ENCODE measurements around the gene TNFRSF21.

TNFRSF21 gene

DNA sequence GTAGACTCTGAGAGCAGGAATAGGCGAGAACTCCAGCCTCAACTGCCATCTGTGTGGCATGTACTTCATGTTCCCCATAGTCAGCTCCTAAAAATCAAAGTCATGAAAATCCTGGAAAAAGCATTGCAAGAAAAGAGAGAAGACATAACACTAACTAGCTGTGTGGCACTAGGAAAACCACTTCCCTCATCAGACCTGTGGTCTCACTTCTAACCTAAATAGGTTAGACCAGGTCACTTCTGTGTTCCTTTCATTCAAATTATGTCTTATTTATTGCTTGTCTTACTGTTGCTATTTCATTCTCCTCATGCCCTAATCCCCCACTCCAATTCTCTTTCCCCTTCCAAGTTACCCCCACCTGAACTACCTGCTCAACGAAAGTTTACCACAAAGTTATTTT, 70.2 kb downstream of the TNFRSF21 start:
- H3K27me3 ChIP-seq (ENCODE audit: control insufficient read depth in 1 of 2, insufficient read depth in 1 of 2, low read length in 2 of 2): no peaks in the 10 kb centered on the region
- no peak overlapping the region for H2AFZ ChIP-seq (ENCODE audit: low read depth, low read length)

DNA sequence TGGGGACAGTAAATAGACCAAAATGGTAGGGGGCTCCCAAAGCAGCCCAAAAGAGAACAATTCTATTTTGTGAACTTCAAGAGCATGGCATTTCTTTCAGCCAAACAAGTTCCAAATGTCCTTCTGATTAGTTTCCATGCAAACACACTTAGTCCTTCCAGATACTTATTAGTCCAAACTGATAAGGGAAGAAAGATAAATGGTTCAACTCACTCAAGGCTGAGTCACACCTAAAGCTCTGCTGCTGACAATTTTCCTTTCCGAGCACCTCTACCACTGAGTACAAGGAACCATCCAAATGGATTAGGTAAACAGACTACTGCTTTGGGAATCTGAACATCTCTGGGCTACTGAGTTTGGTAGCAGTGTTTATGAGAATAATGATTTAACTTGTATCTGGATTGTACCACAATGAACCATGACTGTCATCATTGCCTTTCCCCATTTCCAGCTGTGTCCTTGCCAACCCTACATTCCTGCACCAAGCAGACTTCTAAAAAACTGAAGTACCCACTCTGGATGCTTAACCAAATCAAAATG, 71.2 kb downstream of the TNFRSF21 start:
- Histone ChIP-seq H3K4me3 (ENCODE audit: insufficient read depth in 1 of 2, low read depth in 1 of 2, low read length in 2 of 2) (no peak overlapping the region), H3K18ac (ENCODE audit: low read depth in 1 of 2, low read length in 2 of 2) (no peak overlapping the region), H3K79me1 (replicated peaks; ENCODE audit: low read length, poor library complexity, severe bottlenecking) (peaks cover 20% of the 10 kb centered on the region), H3K9me3 (ENCODE audit: control insufficient read depth, low read length) (no peaks in the 10 kb centered on the region), H2AK5ac (ENCODE audit: low read length, severe bottlenecking) (no peak overlapping the region), H2BK120ac (ENCODE audit: low read depth, low read length) (no peak overlapping the region), H2BK15ac (ENCODE audit: low read depth, poor library complexity, severe bottlenecking) (no peak overlapping the region), H3K4me2 (ENCODE audit: low read length, poor library complexity, severe bottlenecking) (no peak overlapping the region), H3K23ac (ENCODE audit: low read length in 2 of 2) (no peak overlapping the region), H2BK12ac (ENCODE audit: low read length in 2 of 2) (peak overlapping the region in 1 of 2 experiments; percentile 54), H3K27me3 (ENCODE audit: control insufficient read depth in 1 of 2, insufficient read depth in 1 of 2, low read length in 2 of 2) (no peaks in the 10 kb centered on the region), H4K91ac (ENCODE audit: low read length) (no peak overlapping the region), H3K4ac (ENCODE audit: low read depth in 1 of 2, low read length in 2 of 2) (peak overlapping the region in 1 of 2 experiments; percentile 57), H4K8ac (ENCODE audit: low read length) (no peak overlapping the region), H3K14ac (ENCODE audit: low read length in 2 of 2) (no peak overlapping the region), H3K36me3 (ENCODE audit: control insufficient read depth in 1 of 2, insufficient read depth in 2 of 2, low read depth in 1 of 2, low read length in 2 of 2) (peaks cover 11 to 16% of the 10 kb centered on the region in 2 experiments), H3K27ac (ENCODE audit: low read length, poor library complexity, severe bottlenecking) (no peak overlapping the region), H2BK5ac (ENCODE audit: low read depth, low read length, poor library complexity, severe bottlenecking) (no peak overlapping the region), H2AFZ (ENCODE audit: low read depth, low read length) (no peak overlapping the region), H3K4me1 (ENCODE audit: control insufficient read depth, insufficient read depth, low read depth, low read length) (peaks cover 3% of the 10 kb centered on the region), H3K9ac (ENCODE audit: low read length) (no peak overlapping the region)
- DNase-seq: peak; percentile 49
- WGBS: 33% methylated on average over 1 of the region's 1 CpG

More for the DNA sequence above, 70.2 kb downstream of the TNFRSF21 start:
- no peak overlapping the region for H3K23ac ChIP-seq (ENCODE audit: low read length in 2 of 2)
- no peak overlapping the region for H3K4me3 ChIP-seq (ENCODE audit: insufficient read depth in 1 of 2, low read depth in 1 of 2, low read length in 2 of 2)
- no peak overlapping the region for H3K4me2 ChIP-seq (ENCODE audit: low read length, poor library complexity, severe bottlenecking)
- peaks cover 3% of the 10 kb centered on the region for H3K4me1 ChIP-seq (ENCODE audit: control insufficient read depth, insufficient read depth, low read depth, low read length)
- H2BK12ac ChIP-seq (ENCODE audit: low read length in 2 of 2): no peak overlapping the region
- peak overlapping the region in 1 of 2 experiments; percentile 34 for H3K18ac ChIP-seq (ENCODE audit: low read depth in 1 of 2, low read length in 2 of 2)
- H3K79me1 ChIP-seq (replicated peaks; ENCODE audit: low read length, poor library complexity, severe bottlenecking): peaks cover 17% of the 10 kb centered on the region
- H2BK120ac ChIP-seq (ENCODE audit: low read depth, low read length): no peak overlapping the region
- no peak overlapping the region for H3K27ac ChIP-seq (ENCODE audit: low read length, poor library complexity, severe bottlenecking)
- no peak for DNase-seq
- 98% methylated on average over 2 of the region's 2 CpGs for WGBS
- H2BK5ac ChIP-seq (ENCODE audit: low read depth, low read length, poor library complexity, severe bottlenecking): no peak overlapping the region
- H3K14ac ChIP-seq (ENCODE audit: low read length in 2 of 2): no peak overlapping the region
- H3K9ac ChIP-seq (ENCODE audit: low read length): no peak overlapping the region
- no peak overlapping the region for H4K91ac ChIP-seq (ENCODE audit: low read length)
- no peak overlapping the region for H2BK15ac ChIP-seq (ENCODE audit: low read depth, poor library complexity, severe bottlenecking)
- peaks cover 4 to 10% of the 10 kb centered on the region in 2 experiments for H3K36me3 ChIP-seq (ENCODE audit: control insufficient read depth in 1 of 2, insufficient read depth in 2 of 2, low read depth in 1 of 2, low read length in 2 of 2)
- no peak overlapping the region for H4K8ac ChIP-seq (ENCODE audit: low read length)
- H3K9me3 ChIP-seq (ENCODE audit: control insufficient read depth, low read length): no peaks in the 10 kb centered on the region
- peak overlapping the region in 1 of 2 experiments; percentile 73 for H3K4ac ChIP-seq (ENCODE audit: low read depth in 1 of 2, low read length in 2 of 2)
- no peak overlapping the region for H2AK5ac ChIP-seq (ENCODE audit: low read length, severe bottlenecking)

GRCh38 chr6:47237196-47237595, 72.5 kb downstream of the TNFRSF21 start:
- Histone ChIP-seq H2BK120ac (ENCODE audit: low read depth, low read length) (no peak overlapping the region), H3K27me3 (ENCODE audit: control insufficient read depth in 1 of 2, insufficient read depth in 1 of 2, low read length in 2 of 2) (no peaks in the 10 kb centered on the region), H2BK15ac (ENCODE audit: low read depth, poor library complexity, severe bottlenecking) (no peak overlapping the region), H3K23ac (ENCODE audit: low read length in 2 of 2) (no peak overlapping the region), H2AFZ (ENCODE audit: low read depth, low read length) (no peak overlapping the region), H3K4me3 (ENCODE audit: insufficient read depth in 1 of 2, low read depth in 1 of 2, low read length in 2 of 2) (no peak overlapping the region), H3K4me2 (ENCODE audit: low read length, poor library complexity, severe bottlenecking) (no peak overlapping the region), H3K79me1 (replicated peaks; ENCODE audit: low read length, poor library complexity, severe bottlenecking) (peaks cover 20% of the 10 kb centered on the region), H2AK5ac (ENCODE audit: low read length, severe bottlenecking) (no peak overlapping the region), H3K18ac (ENCODE audit: low read depth in 1 of 2, low read length in 2 of 2) (no peak overlapping the region), H3K36me3 (ENCODE audit: control insufficient read depth in 1 of 2, insufficient read depth in 2 of 2, low read depth in 1 of 2, low read length in 2 of 2) (peaks cover 15 to 28% of the 10 kb centered on the region in 2 experiments), H3K14ac (ENCODE audit: low read length in 2 of 2) (no peak overlapping the region), H2BK12ac (ENCODE audit: low read length in 2 of 2) (no peak overlapping the region), H2BK5ac (ENCODE audit: low read depth, low read length, poor library complexity, severe bottlenecking) (no peak overlapping the region), H3K4ac (ENCODE audit: low read depth in 1 of 2, low read length in 2 of 2) (no peak overlapping the region), H4K8ac (ENCODE audit: low read length) (no peak overlapping the region), H3K9ac (ENCODE audit: low read length) (no peak overlapping the region), H3K4me1 (ENCODE audit: control insufficient read depth, insufficient read depth, low read depth, low read length) (peaks cover 3% of the 10 kb centered on the region), H4K91ac (ENCODE audit: low read length) (no peak overlapping the region), H3K9me3 (ENCODE audit: control insufficient read depth, low read length) (no peaks in the 10 kb centered on the region), H3K27ac (ENCODE audit: low read length, poor library complexity, severe bottlenecking) (no peak overlapping the region)
- WGBS: 76% methylated on average over 2 of the region's 5 CpGs
- no peak for DNase-seq

- Histone ChIP-seq H3K14ac (ENCODE audit: low read length in 2 of 2) (no peak overlapping the region), H3K27ac (ENCODE audit: low read length, poor library complexity, severe bottlenecking) (no peak overlapping the region), H3K27me3 (ENCODE audit: control insufficient read depth in 1 of 2, insufficient read depth in 1 of 2, low read length in 2 of 2) (no peaks in the 10 kb centered on the region), H2AFZ (ENCODE audit: low read depth, low read length) (no peak overlapping the region), H2BK12ac (ENCODE audit: low read length in 2 of 2) (peak overlapping the region in 1 of 2 experiments; percentile 67), H3K9ac (ENCODE audit: low read length) (no peak overlapping the region), H2BK5ac (ENCODE audit: low read depth, low read length, poor library complexity, severe bottlenecking) (no peak overlapping the region), H3K4me3 (ENCODE audit: insufficient read depth in 1 of 2, low read depth in 1 of 2, low read length in 2 of 2) (no peak overlapping the region), H3K4me1 (ENCODE audit: control insufficient read depth, insufficient read depth, low read depth, low read length) (no peaks in the 10 kb centered on the region), H3K36me3 (ENCODE audit: control insufficient read depth in 1 of 2, insufficient read depth in 2 of 2, low read depth in 1 of 2, low read length in 2 of 2) (peaks cover 15 to 38% of the 10 kb centered on the region in 2 experiments), H3K4ac (ENCODE audit: low read depth in 1 of 2, low read length in 2 of 2) (peak overlapping the region in 1 of 2 experiments; percentile 43), H3K23ac (ENCODE audit: low read length in 2 of 2) (no peak overlapping the region), H2AK5ac (ENCODE audit: low read length, severe bottlenecking) (no peak overlapping the region), H4K8ac (ENCODE audit: low read length) (peak overlapping the region; percentile 27), H3K9me3 (ENCODE audit: control insufficient read depth, low read length) (no peaks in the 10 kb centered on the region), H4K91ac (ENCODE audit: low read length) (peak overlapping the region; percentile 18), H2BK15ac (ENCODE audit: low read depth, poor library complexity, severe bottlenecking) (no peak overlapping the region), H2BK120ac (ENCODE audit: low read depth, low read length) (no peak overlapping the region), H3K79me1 (replicated peaks; ENCODE audit: low read length, poor library complexity, severe bottlenecking) (peaks cover 17% of the 10 kb centered on the region), H3K18ac (ENCODE audit: low read depth in 1 of 2, low read length in 2 of 2) (peak overlapping the region; percentile 50 to 70), H3K4me2 (ENCODE audit: low read length, poor library complexity, severe bottlenecking) (no peak overlapping the region)
- 67% methylated on average over 8 of the region's 8 CpGs for WGBS
- DNase-seq: peak; percentile 16
Measured at GRCh38 chr6:47235964-47236760, 73.5 kb downstream of the TNFRSF21 start.

All from mesenchymal stem cell (in vitro differentiated cells and primary cell).